Stimulated activated naive B cell treated with anti-CD40 and anti-IgM and Interleukin-4, amounts not matched to agents 10 μg/mL and 1 μg/mL and 100 μg/mL, for 72 hours (primary cell): ENCODE results near the gene DDIT4.
"Not testable (repeated sequence)": the region's sequence is repeated elsewhere in the genome, so short reads cannot be mapped to it uniquely, and the experiment has no call there.

ENCODE experiments used
- ATAC-seq, 2 donors: fragments of 150-1000 bp; cut with Tn5 transposase; replicated peaks; 2 replicates each; pipeline ENCODE4 v1.10.0; 2021; ENCODE audit warnings: moderate library complexity in 1 of 2
- DNase-seq: peaks from one replicate; pipeline ENCODE4 v3.0.0; 2021
- H3K27ac Mint-ChIP-seq: one replicate; pipeline ENCODE4 v1.8.0; 2022; ENCODE audit warnings: mild to moderate bottlenecking, mixed read lengths
- H3K27me3 Mint-ChIP-seq, 2 donors: one replicate each; pipeline ENCODE4 v1.8.0; 2022; ENCODE audit warnings: mixed read lengths in 2 of 2
- H3K36me3 Mint-ChIP-seq, 2 donors: one replicate each; pipeline ENCODE4 v1.8.0; 2022; ENCODE audit warnings: mixed read lengths in 2 of 2, mild to moderate bottlenecking in 1 of 2
- H3K4me1 Mint-ChIP-seq, 2 donors: one replicate each; pipeline ENCODE4 v1.8.0; 2022; ENCODE audit warnings: mixed read lengths in 2 of 2, mild to moderate bottlenecking in 1 of 2
- H3K4me3 Mint-ChIP-seq, 2 donors: one replicate each; pipeline ENCODE4 v1.8.0; 2022; ENCODE audit warnings: mild to moderate bottlenecking in 2 of 2, mixed read lengths in 2 of 2, moderate library complexity in 1 of 2
- H3K9me3 Mint-ChIP-seq, 2 donors: one replicate each; pipeline ENCODE4 v1.8.0; 2022; ENCODE audit warnings: mixed read lengths in 2 of 2, mild to moderate bottlenecking in 1 of 2

The DDIT4 gene, protein sequence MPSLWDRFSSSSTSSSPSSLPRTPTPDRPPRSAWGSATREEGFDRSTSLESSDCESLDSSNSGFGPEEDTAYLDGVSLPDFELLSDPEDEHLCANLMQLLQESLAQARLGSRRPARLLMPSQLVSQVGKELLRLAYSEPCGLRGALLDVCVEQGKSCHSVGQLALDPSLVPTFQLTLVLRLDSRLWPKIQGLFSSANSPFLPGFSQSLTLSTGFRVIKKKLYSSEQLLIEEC

DNA sequence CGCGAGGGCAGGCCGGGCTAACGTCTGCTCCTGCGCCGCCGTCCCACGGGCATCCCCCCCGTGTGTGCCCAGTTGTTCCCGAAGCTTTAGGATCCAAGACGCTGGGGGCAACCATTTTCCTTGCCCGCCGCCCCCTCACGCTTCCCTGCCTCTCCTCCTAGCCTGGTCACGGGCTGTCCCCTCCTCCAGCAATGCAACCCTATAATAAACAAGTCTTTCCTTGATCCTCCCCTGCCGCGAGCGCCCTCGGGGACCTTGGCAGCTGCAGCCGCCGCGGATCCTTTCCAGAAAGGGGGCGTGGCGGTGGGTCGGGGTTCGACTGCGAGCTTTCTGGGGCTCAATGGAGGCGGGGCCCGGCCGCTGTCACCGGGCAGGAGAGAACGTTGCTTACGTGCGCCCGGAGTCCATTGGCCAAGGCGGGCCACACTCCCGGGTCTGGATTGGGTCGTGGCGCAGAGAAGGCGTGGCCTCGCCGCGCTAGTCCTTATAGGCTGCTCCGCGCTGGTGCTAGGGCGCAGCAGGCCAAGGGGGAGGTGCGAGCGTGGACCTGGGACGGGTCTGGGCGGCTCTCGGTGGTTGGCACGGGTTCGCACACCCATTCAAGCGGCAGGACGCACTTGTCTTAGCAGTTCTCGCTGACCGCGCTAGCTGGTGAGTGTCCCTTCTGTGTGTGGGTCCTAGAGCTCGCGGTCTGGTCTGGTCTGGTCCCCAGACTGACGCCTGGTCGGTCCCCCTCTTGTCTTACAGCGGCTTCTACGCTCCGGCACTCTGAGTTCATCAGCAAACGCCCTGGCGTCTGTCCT lies at the start of gene DDIT4:
DDIT4 (plus strand) TSS at position 515 of the 803 bp plus-strand sequence. CDS start 293 bp downstream, outside the sequence.
- peaks cover 32 to 58% of the 10 kb centered on the region in 2 donors for H3K4me1 Mint-ChIP-seq
- peaks cover 18 to 27% of the 10 kb centered on the region in 2 donors for H3K36me3 Mint-ChIP-seq
- H3K27me3 Mint-ChIP-seq: no peaks in the 10 kb centered on the region
- DNase-seq: peak; percentile 97
- peak within 1 kb of the TSS; percentile 98 for H3K27ac Mint-ChIP-seq
- H3K4me3 Mint-ChIP-seq: peak within 1 kb of the TSS; percentile 93 to 100
- H3K9me3 Mint-ChIP-seq: no peaks in the 10 kb centered on the region
- ATAC-seq: peak; percentile 93 to 95

DNA sequence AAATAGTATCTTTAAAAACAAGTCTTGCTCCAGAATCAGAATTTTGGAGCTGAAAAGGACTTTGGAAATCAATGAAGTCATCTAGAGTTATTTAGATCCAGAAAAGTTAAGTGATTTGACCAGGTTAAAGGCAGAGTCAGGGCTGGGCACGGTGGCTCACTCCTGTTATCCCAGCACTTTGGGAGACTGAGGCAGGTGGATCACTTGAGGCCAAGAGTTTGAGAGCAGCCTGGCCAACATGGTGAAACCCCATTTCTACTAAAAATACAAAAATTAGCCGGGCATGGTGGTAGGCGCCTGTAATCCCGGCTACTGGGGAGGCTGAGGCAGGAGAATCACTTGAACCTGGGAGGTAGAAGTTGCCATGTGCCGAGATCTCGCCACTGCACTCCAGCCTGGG lies 49.5 kb upstream of the DDIT4 start:
- Mint-ChIP-seq H3K4me1 (peaks cover 32 to 58% of the 10 kb centered on the region in 2 donors), H3K27ac (peak overlapping the region; percentile 80), H3K4me3 (peak overlapping the region in 1 of 2 donors; percentile 32), H3K36me3 (peaks cover 16 to 29% of the 10 kb centered on the region in 2 donors)
- H3K27me3 Mint-ChIP-seq, DNase-seq, H3K9me3 Mint-ChIP-seq, ATAC-seq: not testable (repeated sequence)

DNA sequence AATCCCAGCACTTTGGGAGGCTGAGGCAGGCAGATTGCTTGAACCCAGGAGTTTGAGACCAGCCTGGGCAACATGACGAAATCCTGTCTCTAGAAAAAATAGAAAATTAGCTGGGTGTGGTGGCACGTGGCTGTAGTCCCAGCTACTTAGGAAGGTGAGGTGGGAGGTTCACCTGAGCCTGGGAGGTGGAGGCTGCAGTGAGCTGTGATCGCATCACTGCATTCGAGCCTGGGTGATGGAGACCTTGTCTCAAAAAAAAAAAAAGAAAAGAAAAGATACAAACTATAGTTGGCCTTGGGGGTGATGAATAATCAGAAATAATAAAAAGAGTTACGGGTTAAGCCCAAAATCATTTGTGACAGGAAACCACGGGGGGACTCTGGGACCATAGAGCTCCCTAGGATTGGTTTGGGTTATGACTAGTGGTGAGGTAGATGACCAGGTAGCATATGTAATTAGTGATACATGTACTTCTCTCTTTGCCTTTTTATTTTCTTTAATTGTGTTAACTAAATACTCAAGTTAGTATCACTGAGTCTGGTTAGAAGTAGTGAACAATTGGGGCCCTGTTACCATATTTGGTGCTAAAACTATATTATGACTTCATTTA lies 47.2 kb upstream of the DDIT4 start:
- no peaks in the 10 kb centered on the region for H3K9me3 Mint-ChIP-seq
- peaks cover 31 to 54% of the 10 kb centered on the region in 2 donors for H3K4me1 Mint-ChIP-seq
- H3K4me3 Mint-ChIP-seq: no peak overlapping the region
- H3K27me3 Mint-ChIP-seq: no peaks in the 10 kb centered on the region
- H3K27ac Mint-ChIP-seq: peak overlapping the region; percentile 88
- no peak for ATAC-seq
- peaks cover 20 to 29% of the 10 kb centered on the region in 2 donors for H3K36me3 Mint-ChIP-seq
- DNase-seq: no peak

DNA sequence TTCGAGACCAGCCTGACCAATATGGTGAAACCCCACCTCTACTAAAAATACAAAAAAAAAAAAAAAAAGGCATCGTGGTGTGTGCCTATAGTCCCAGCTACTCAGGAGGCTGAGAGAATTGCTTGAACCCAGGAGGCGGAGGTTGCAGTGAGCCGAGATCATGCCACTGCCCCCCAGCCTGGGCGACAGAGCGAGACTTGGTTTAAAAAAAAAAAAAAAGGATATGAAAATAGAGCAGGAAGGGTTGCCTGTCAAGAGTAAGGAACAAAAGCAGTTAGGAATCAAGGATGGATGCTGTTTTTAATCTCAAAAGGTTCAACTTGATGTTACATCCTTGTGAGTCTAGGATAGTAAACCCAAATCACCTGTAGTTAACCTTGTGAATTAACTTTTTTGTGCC lies 45.9 kb upstream of the DDIT4 start:
- Mint-ChIP-seq H3K27ac (peak overlapping the region; percentile 47), H3K4me3 (no peak overlapping the region), H3K9me3 (no peaks in the 10 kb centered on the region), H3K4me1 (peaks cover 30 to 50% of the 10 kb centered on the region in 2 donors), H3K27me3 (no peaks in the 10 kb centered on the region), H3K36me3 (peaks cover 24 to 29% of the 10 kb centered on the region in 2 donors)
- ATAC-seq (no peak), DNase-seq (no peak)

DNA sequence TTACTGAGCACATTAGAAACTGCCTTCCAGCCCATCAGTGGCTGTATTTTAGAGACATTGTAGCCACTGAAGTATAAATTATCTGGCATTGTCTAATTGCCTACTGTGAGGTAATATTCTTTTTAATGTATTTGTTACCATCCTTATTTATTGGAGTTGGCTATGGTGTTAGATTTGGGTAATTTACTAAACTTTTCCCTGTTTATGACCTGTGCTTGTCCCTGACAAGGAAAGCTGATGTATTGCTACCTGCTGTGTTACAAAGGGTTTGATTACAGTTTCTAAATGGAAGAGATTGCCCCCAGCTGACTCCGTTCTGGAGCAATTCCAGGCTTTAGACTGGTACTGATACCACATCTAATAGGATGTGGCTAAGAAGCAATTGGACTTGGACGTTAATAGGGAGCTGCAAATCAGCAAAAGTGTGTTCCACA lies 45.4 kb upstream of the DDIT4 start:
- Mint-ChIP-seq H3K36me3 (peaks cover 28 to 33% of the 10 kb centered on the region in 2 donors), H3K9me3 (no peaks in the 10 kb centered on the region), H3K4me3 (no peak overlapping the region), H3K27ac (no peak overlapping the region), H3K27me3 (no peaks in the 10 kb centered on the region), H3K4me1 (peaks cover 29 to 45% of the 10 kb centered on the region in 2 donors)
- no peak for ATAC-seq
- DNase-seq: no peak

- ATAC-seq (no peak), DNase-seq (no peak)
- Mint-ChIP-seq H3K4me3 (no peak overlapping the region), H3K27ac (peak overlapping the region; percentile 38), H3K9me3 (no peaks in the 10 kb centered on the region), H3K4me1 (peaks cover 19 to 33% of the 10 kb centered on the region in 2 donors), H3K36me3 (peaks cover 22 to 31% of the 10 kb centered on the region in 2 donors), H3K27me3 (no peaks in the 10 kb centered on the region)
Observed at GRCh38 chr10:72229261-72230251, 44.2 kb upstream of the DDIT4 start.

GRCh38 chr10:72233621-72234020 lies 40.1 kb upstream of the DDIT4 start:
- H3K27ac Mint-ChIP-seq: peak overlapping the region; percentile 42
- ATAC-seq: no peak
- peaks cover 35% of the 10 kb centered on the region in 2 donors for H3K36me3 Mint-ChIP-seq

DNA sequence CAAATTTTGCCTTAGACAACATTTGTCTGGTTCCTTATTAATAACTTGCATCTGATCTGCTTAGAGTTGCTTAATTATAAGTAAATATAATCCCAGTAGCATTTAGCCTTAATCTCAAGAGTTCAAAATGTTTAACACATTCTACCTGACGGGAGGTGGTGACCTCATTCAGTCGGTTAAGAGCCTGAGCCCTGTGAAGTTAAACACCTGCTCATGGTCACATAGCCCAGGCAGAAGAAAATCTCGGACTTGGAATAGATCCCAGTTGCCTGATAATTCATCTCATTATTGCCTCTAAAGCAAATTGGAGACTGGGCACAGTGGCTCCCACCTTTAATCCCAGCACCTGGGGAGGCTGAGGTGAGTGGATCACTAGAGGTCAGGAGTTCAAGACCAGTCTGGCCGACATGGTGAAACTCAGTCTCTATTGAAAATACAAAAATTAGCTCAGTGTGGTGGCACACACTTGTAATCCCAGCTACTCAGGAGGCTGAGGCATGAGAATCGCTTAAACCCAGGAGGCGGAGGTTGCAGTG lies 39.1 kb upstream of the DDIT4 start:
- Mint-ChIP-seq H3K4me3 (no peak overlapping the region), H3K27me3 (no peaks in the 10 kb centered on the region), H3K27ac (no peak overlapping the region), H3K9me3 (no peaks in the 10 kb centered on the region), H3K36me3 (peaks cover 29 to 36% of the 10 kb centered on the region in 2 donors), H3K4me1 (peaks cover 10 to 16% of the 10 kb centered on the region in 2 donors)
- DNase-seq: no peak
- ATAC-seq: no peak

More at GRCh38 chr10:72233621-72234020, 40.1 kb upstream of the DDIT4 start:
- Mint-ChIP-seq H3K4me3 (no peak overlapping the region), H3K27me3 (no peaks in the 10 kb centered on the region), H3K4me1 (peaks cover 13 to 14% of the 10 kb centered on the region in 2 donors), H3K9me3 (no peaks in the 10 kb centered on the region)
- DNase-seq: no peak

GRCh38 chr10:72235544-72236279 lies 38.0 kb upstream of the DDIT4 start:
- ATAC-seq (no peak), DNase-seq (no peak)
- Mint-ChIP-seq H3K9me3 (no peaks in the 10 kb centered on the region), H3K27ac (peak overlapping the region; percentile 75), H3K4me3 (no peak overlapping the region), H3K36me3 (peaks cover 24 to 33% of the 10 kb centered on the region in 2 donors), H3K4me1 (peaks cover 13 to 24% of the 10 kb centered on the region in 2 donors), H3K27me3 (no peaks in the 10 kb centered on the region)

DNA sequence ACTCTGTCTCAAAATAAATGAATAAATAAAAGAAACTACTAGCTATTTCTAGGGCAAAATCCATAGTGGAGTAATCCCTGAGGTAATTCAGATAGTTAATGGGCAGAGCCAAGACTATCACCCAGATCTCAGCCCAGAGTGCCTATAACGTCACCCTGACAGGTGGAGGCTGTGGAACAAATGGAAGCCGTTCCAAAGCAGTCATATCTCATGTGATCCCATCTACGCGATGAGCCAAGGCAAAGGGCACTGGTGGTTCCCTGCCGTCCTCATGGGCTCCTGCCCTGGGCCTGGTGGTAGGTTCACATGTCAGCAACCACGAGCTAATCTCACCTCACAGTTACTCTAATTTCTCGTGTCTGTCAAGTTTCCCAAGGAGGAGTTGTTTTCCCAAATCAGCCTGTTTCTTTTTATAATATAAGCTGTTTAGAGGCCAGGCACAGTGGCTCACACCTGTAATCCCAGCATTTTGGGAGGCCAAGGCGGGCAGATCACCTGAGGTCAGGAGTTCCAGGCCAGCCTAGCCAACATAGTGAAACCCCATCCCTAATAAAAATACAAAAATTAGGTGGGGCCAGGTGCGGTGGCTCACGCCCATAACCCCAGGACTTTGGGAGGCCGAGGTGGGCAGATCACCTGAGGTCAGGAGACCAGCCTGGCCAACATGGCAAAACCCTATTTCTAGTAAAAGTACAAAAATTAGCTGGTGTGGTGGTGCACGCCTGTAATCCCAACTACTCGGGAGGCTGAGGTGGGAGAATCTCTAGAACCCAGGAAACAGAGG lies 35.1 kb upstream of the DDIT4 start:
- ATAC-seq: no peak
- H3K4me3 Mint-ChIP-seq: no peak overlapping the region
- peaks cover 13 to 20% of the 10 kb centered on the region in 2 donors for H3K36me3 Mint-ChIP-seq
- no peaks in the 10 kb centered on the region for H3K9me3 Mint-ChIP-seq
- peaks cover 29 to 53% of the 10 kb centered on the region in 2 donors for H3K4me1 Mint-ChIP-seq
- H3K27ac Mint-ChIP-seq: no peak overlapping the region
- DNase-seq: no peak
- H3K27me3 Mint-ChIP-seq: no peaks in the 10 kb centered on the region

GRCh38 chr10:72239409-72239808 lies 34.3 kb upstream of the DDIT4 start:
- DNase-seq (no peak), ATAC-seq (peak; percentile 56 to 64)
- Mint-ChIP-seq H3K9me3 (no peaks in the 10 kb centered on the region), H3K36me3 (peaks cover 13 to 20% of the 10 kb centered on the region in 2 donors), H3K4me1 (peaks cover 34 to 61% of the 10 kb centered on the region in 2 donors), H3K4me3 (peak overlapping the region; percentile 0 to 15), H3K27ac (peak overlapping the region; percentile 11), H3K27me3 (no peaks in the 10 kb centered on the region)

GRCh38 chr10:72240371-72240770 lies 33.4 kb upstream of the DDIT4 start:
- H3K27me3 Mint-ChIP-seq: no peaks in the 10 kb centered on the region
- ATAC-seq: no peak
- H3K4me3 Mint-ChIP-seq: no peak overlapping the region
- DNase-seq: no peak
- H3K27ac Mint-ChIP-seq: no peak overlapping the region
- peaks cover 41 to 71% of the 10 kb centered on the region in 2 donors for H3K4me1 Mint-ChIP-seq
- peaks cover 13 to 17% of the 10 kb centered on the region in 2 donors for H3K36me3 Mint-ChIP-seq
- H3K9me3 Mint-ChIP-seq: no peaks in the 10 kb centered on the region
